SK-N-SH treated with all-trans-retinoic acid at 6 μM for 48 hours (cell line): Measurements from ENCODE around the gene ATAD3C.

Experiments
- ATAC-seq: fragments of 200-7000 bp; cut with Tn5 transposase; 3 replicates; pipeline ENCODE4 v1.9.1; 2020; ENCODE audit warnings: mild to moderate bottlenecking, moderate library complexity
- ARNTL ChIP-seq: fragments of 450-650 bp; formaldehyde crosslinking; IDR thresholded peaks from 2 replicates; pipeline ENCODE4 v1.5.0; 2020; ENCODE audit warnings: low read depth, mild to moderate bottlenecking, moderate library complexity, borderline replicate concordance
- BACH2 ChIP-seq: fragments of 250-450 bp; sonication (Bioruptor Pico); IDR thresholded peaks from 2 replicates; pipeline ENCODE4 v1.9.0; 2021; ENCODE audit warnings: mild to moderate bottlenecking, borderline replicate concordance
- ESRRG ChIP-seq: fragments of 250-450 bp; sonication (Bioruptor Pico); IDR thresholded peaks from 2 replicates; pipeline ENCODE4 v1.6.1; 2021; ENCODE audit warnings: mild to moderate bottlenecking
- GLIS3 ChIP-seq: fragments of 250-450 bp; sonication (Bioruptor Pico); IDR thresholded peaks from 2 replicates; pipeline ENCODE4 v1.5.0; 2020; ENCODE audit warnings: mild to moderate bottlenecking, moderate library complexity
- ISL1 ChIP-seq: fragments of 250-450 bp; sonication (Bioruptor Pico); IDR thresholded peaks from 2 replicates; pipeline ENCODE4 v2.1.2; 2022; ENCODE audit warnings: mild to moderate bottlenecking, moderate library complexity
- OSR1 ChIP-seq: fragments of 250-450 bp; sonication (Bioruptor Pico); IDR thresholded peaks from 2 replicates; pipeline ENCODE4 v1.8.0; 2022; ENCODE audit warnings: moderate library complexity, mild to moderate bottlenecking, inconsistent platforms
- PATZ1 ChIP-seq: fragments of 250-450 bp; sonication (Bioruptor Pico); IDR thresholded peaks from 2 replicates; pipeline ENCODE4 v1.8.0; 2020; ENCODE audit warnings: mild to moderate bottlenecking, moderate library complexity, borderline replicate concordance
- POU6F1 ChIP-seq: fragments of 250-450 bp; sonication (Bioruptor Pico); IDR thresholded peaks from 2 replicates; pipeline ENCODE4 v1.8.0; 2021; ENCODE audit warnings: low read depth, mild to moderate bottlenecking, moderate library complexity, borderline replicate concordance
- PPARA ChIP-seq: fragments of 250-450 bp; sonication (Bioruptor Pico); IDR thresholded peaks from 2 replicates; pipeline ENCODE4 v1.5.0; 2020; ENCODE audit warnings: mild to moderate bottlenecking, borderline replicate concordance
- RARB ChIP-seq: fragments of 250-450 bp; sonication (Bioruptor Pico); IDR thresholded peaks from 2 replicates; pipeline ENCODE4 v1.8.0; 2021; ENCODE audit warnings: mild to moderate bottlenecking, moderate library complexity
- TCF4 ChIP-seq: fragments of 250-450 bp; sonication (Bioruptor Pico); IDR thresholded peaks from 2 replicates; pipeline ENCODE4 v1.8.0; 2021; ENCODE audit warnings: mild to moderate bottlenecking, moderate library complexity, borderline replicate concordance
- TOX ChIP-seq: fragments of 250-450 bp; sonication (Bioruptor Pico); IDR thresholded peaks from 2 replicates; pipeline ENCODE4 v1.8.0; 2021; ENCODE audit warnings: mild to moderate bottlenecking, moderate library complexity, borderline replicate concordance
- TSHZ2 ChIP-seq: fragments of 250-450 bp; sonication (Bioruptor Pico); IDR thresholded peaks from 2 replicates; pipeline ENCODE4 v1.5.0; 2020; ENCODE audit warnings: mild to moderate bottlenecking, moderate library complexity
- ZFP3 ChIP-seq: fragments of 250-450 bp; sonication (Bioruptor Pico); IDR thresholded peaks from 2 replicates; pipeline ENCODE4 v1.5.0; 2020; ENCODE audit warnings: mild to moderate bottlenecking, moderate library complexity
- ZFP30 ChIP-seq: fragments of 450-650 bp; formaldehyde crosslinking; IDR thresholded peaks from 2 replicates; pipeline ENCODE4 v1.5.0; 2022; ENCODE audit warnings: mild to moderate bottlenecking, moderate library complexity
- ZNF70 ChIP-seq: fragments of 450-650 bp; formaldehyde crosslinking; IDR thresholded peaks from 2 replicates; pipeline ENCODE4 v1.5.0; 2020; ENCODE audit warnings: mild to moderate bottlenecking, moderate library complexity
- TF ChIP-seq, protein P1 (sequence below): fragments of 250-450 bp; sonication (Bioruptor Pico); IDR thresholded peaks from 2 replicates; pipeline ENCODE4 v1.5.1; 2021; ENCODE audit warnings: mild to moderate bottlenecking, moderate library complexity
- TF ChIP-seq, protein P2 (sequence below): fragments of 250-450 bp; sonication (Bioruptor Pico); IDR thresholded peaks from 2 replicates; pipeline ENCODE4 v1.5.1; 2020; ENCODE audit warnings: low read depth, mild to moderate bottlenecking, moderate library complexity

ATAD3C gene

GRCh38 chr1:1431845-1432273, 17.6 kb upstream of the ATAD3C start:
- TF ChIP-seq POU6F1 (CRISPR knock-in tag) = no peak
- TF ChIP-seq TCF4 (CRISPR knock-in tag) = no peak
- no peak for TF ChIP-seq ZFP3 (CRISPR knock-in tag)
- no peak for TF ChIP-seq RARB (CRISPR knock-in tag)
- no peak for TF ChIP-seq ESRRG (CRISPR knock-in tag)
- TF ChIP-seq ZFP30 (CRISPR knock-in tag) = no peak
- TF ChIP-seq, all 23 proteins: peak for 0

DNA sequence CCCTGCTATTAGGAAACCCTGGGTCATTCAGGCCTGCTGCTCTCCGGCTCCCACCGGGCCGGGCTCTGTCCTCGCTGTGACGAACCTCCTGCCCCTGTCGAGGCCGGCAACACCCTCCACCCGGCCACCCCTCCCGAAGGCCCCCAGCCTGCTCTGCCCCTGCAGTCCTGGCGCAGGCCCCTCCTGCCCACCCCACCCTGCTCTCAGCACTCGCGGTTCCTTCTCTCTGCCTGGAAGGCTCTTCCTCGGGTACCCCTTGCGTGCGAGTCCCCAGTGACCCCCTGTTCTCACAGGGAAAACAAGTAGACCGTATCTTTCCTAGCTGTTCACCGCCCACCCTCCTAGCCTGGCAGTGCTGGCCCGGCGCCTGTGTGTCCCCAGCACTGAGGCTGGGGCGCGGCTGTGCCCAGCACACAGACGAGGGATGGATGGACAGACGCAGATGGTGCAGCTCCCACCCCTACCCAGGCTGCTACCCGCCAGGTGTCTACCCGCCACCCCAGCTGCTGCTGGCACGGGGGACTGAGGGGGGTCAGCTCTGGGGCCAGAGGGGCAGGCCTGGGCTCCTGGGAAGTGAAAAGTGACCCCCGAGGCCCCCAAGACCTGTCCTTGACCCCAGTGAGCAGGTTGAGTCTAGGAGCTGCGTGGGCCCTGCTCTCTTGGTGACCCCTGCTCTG, 17.1 kb upstream of the ATAD3C start:
- no peak for ATAC-seq
- TF ChIP-seq, protein P1, sequence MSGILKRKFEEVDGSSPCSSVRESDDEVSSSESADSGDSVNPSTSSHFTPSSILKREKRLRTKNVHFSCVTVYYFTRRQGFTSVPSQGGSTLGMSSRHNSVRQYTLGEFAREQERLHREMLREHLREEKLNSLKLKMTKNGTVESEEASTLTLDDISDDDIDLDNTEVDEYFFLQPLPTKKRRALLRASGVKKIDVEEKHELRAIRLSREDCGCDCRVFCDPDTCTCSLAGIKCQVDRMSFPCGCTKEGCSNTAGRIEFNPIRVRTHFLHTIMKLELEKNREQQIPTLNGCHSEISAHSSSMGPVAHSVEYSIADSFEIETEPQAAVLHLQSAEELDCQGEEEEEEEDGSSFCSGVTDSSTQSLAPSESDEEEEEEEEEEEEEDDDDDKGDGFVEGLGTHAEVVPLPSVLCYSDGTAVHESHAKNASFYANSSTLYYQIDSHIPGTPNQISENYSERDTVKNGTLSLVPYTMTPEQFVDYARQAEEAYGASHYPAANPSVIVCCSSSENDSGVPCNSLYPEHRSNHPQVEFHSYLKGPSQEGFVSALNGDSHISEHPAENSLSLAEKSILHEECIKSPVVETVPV (CRISPR knock-in tag) = no peak
- TF ChIP-seq, protein P2, sequence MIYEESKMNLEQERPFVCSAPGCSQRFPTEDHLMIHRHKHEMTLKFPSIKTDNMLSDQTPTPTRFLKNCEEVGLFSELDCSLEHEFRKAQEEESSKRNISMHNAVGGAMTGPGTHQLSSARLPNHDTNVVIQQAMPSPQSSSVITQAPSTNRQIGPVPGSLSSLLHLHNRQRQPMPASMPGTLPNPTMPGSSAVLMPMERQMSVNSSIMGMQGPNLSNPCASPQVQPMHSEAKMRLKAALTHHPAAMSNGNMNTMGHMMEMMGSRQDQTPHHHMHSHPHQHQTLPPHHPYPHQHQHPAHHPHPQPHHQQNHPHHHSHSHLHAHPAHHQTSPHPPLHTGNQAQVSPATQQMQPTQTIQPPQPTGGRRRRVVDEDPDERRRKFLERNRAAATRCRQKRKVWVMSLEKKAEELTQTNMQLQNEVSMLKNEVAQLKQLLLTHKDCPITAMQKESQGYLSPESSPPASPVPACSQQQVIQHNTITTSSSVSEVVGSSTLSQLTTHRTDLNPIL (CRISPR knock-in tag) = no peak
- no peak for TF ChIP-seq PATZ1 (CRISPR knock-in tag)
- TF ChIP-seq ISL1 (CRISPR knock-in tag) = no peak
- TF ChIP-seq TSHZ2 (CRISPR knock-in tag) = no peak
- no peak for TF ChIP-seq ZFP30 (CRISPR knock-in tag)
- TF ChIP-seq GLIS3 (CRISPR knock-in tag) = no peak

More at GRCh38 chr1:1431845-1432273, 17.6 kb upstream of the ATAD3C start:
- ATAC-seq = no peak; the same call in 2 of the 3 replicates

DNA sequence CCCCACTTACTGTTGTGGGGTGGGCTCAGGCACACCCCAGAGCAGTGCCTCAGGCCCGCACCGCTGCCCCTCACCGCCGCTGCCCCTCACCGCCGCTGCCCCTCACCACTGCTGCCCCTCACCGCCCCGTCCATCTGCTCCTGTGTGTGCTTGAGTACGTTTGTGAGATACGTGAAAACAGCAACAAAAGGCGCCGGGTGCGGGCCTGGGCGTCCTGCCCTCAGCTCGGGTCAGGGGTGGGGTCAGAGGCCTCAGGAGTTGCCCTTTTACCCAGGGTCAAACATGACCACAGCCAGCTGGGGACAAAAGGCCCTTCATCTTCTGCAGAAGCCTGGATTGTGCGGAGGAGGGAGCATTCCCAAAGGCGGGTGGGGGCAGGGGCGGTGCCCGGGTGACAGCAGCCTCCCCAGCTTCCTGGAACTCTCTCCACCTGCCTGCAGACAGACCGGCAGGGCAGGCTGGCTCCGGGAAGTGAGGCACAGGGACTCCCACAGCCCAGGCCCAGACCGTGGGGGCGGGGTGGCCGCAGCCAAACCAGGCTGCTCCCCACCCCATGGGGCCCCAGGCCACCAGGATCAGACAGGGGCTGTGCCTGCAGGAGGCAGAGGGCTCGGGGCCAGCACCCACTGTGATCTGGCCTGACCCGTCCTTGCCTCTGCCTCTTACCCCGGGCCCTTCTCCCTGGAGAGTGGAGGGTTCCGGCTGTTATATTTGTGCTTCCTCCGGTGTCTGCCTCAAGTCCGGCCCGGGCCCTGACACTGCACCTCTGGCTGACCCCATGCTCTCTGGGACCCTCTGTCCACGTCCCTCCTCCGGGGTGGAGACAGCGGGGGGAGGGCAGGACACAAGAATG, 16.3 kb upstream of the ATAD3C start:
- ATAC-seq = no peak
- TF ChIP-seq, protein P2 (CRISPR knock-in tag) = no peak
- TF ChIP-seq PATZ1 (CRISPR knock-in tag) (no peak), TOX (CRISPR knock-in tag) (no peak), GLIS3 (CRISPR knock-in tag) (no peak), ISL1 (CRISPR knock-in tag) (no peak), PPARA (no peak), TCF4 (CRISPR knock-in tag) (no peak), ESRRG (CRISPR knock-in tag) (no peak), RARB (CRISPR knock-in tag) (no peak), ARNTL (no peak), ZFP30 (CRISPR knock-in tag) (no peak), ZNF70 (no peak), BACH2 (CRISPR knock-in tag) (no peak), TSHZ2 (CRISPR knock-in tag) (no peak), OSR1 (CRISPR knock-in tag) (no peak)
